Gastroesophageal sphincter (tissue), 4 donors: ENCODE data around the gene MATN1. TPM values are rescaled to one million over a fixed set of nuclear protein-coding genes. Genes with fewer than 3 reads are reported as not detected.

Experiments
- ATAC-seq: fragments of 150-250 bp; one replicate; pipeline ENCODE4 v1.9.1; 2016; ENCODE audit warnings: mild to moderate bottlenecking, moderate library complexity
- H3K27ac ChIP-seq, 4 donors: fragments of 200-600 bp; sonication (generic) in 3 of 4; 1 replicate in 3 of 4; 2 replicates in 1 of 4; pipeline ENCODE4 v1.5.1; 2016 to 2019
- H3K27me3 ChIP-seq: fragments of 200-600 bp; sonication (generic); one replicate; pipeline ENCODE4 v1.5.1; 2019
- H3K36me3 ChIP-seq, 2 donors: fragments of 200-600 bp; sonication (generic); one replicate each; pipeline ENCODE4 v1.5.1; 2019; ENCODE audit warnings: control low read depth in 1 of 2
- H3K4me1 ChIP-seq, 3 donors: fragments of 200-600 bp; sonication (generic); 1 replicate in 2 of 3; 2 replicates in 1 of 3; pipeline ENCODE4 v1.5.1; 2016 to 2019; ENCODE audit warnings: control low read depth in 2 of 3
- H3K4me3 ChIP-seq, 2 donors: fragments of 200-600 bp; sonication (generic); one replicate each; pipeline ENCODE4 v1.5.1; 2019; ENCODE audit warnings: mild to moderate bottlenecking in 1 of 2, moderate library complexity in 1 of 2
- H3K9me3 ChIP-seq, 3 donors: fragments of 200-600 bp; sonication (generic); one replicate each; pipeline ENCODE4 v1.5.1; 2017 to 2019; ENCODE audit warnings: control low read depth in 2 of 3
- EP300 ChIP-seq: sonication (generic); formaldehyde crosslinking; IDR thresholded peaks from one replicate; pipeline ENCODE4 v1.6.1; 2017; ENCODE audit warnings: antibody characterized with exemption, mild to moderate bottlenecking
- POLR2A ChIP-seq, 2 donors: fragments of 450-650 bp; IDR thresholded peaks; one replicate each; pipeline ENCODE4 v1.6.1; 2017; ENCODE audit warnings: antibody characterized with exemption in 2 of 2, mild to moderate bottlenecking in 2 of 2, moderate library complexity in 1 of 2
- POLR2AphosphoS5 ChIP-seq: sonication (generic); formaldehyde crosslinking; IDR thresholded peaks from one replicate; pipeline ENCODE4 v1.6.1; 2017; ENCODE audit warnings: antibody characterized with exemption
- WGBS, 2 donors: methylation state at CpG; one replicate each; pipeline ENCODE4 v1.1.5; 2018; ENCODE audit warnings: low coverage in 1 of 2; 5-methylcytosine and 5-hydroxymethylcytosine counted together
- total RNA-seq, 4 donors: library from RNA; depleted of rRNA; stranded (reverse); fragments of >200 nt; gene quantifications; one replicate each; pipeline ENCODE4 v1.1.0, GENCODE V29; 2016
- TF ChIP-seq, protein P1 (sequence below), 4 experiments: fragments of 200-600 bp in 2 of 4; fragments of 450-650 bp in 2 of 4; sonication (generic) in 1 of 4; IDR thresholded peaks; one replicate each; pipeline ENCODE4 v1.5.1; 2017 to 2019; ENCODE audit warnings: antibody characterized with exemption in 4 of 4, mild to moderate bottlenecking in 2 of 4, moderate library complexity in 2 of 4

MATN1 gene
- total RNA-seq, 4 donors from 2014 or later = not detected

DNA sequence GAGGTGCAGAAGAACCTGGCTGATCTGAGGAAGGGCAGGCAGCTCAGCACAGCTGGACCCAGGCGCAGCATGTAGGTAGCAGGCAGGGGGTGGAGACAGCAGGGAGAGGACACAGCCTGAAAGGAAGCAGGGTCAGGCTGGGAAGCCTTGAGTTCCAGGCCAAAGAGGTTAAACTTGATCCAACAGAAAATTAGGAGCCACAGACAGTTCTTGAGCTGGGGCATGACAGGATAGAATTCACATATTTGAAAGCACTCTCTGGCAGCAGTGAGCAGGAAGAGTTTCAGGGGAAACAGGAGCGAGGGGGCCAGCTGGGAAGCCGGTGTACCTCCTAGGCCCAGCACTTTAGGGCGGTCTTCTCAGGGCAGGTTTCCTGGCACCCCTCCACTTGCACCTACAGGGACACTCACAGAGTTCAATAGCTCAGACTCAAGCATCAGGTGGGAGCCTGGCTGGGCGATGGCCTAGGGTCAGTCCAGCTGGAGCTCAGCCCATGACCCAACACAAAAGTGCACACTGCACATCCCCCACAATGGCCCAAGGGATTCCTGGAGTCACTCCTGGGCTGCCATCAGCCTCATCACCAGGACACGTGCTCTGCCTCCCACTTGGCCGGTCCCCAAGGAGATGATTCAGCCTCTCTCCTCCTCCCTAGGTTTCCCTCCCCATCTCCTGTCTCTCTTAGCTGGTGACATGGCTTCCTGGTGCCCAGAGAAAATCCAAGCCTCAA, 22.7 kb downstream of the MATN1 start:
- Histone ChIP-seq H3K4me3 (no peak overlapping the region), H3K4me1 (peaks cover 0 to 56% (median 14%) of the 10 kb centered on the region in 3 donors), H3K27ac (peak overlapping the region in 1 of 4 donors; percentile 46), H3K27me3 (no peaks in the 10 kb centered on the region), H3K9me3 (no peaks in the 10 kb centered on the region), H3K36me3 (no peaks in the 10 kb centered on the region)
- 36 to 100% methylated on average over 3 to 4 of the region's 7 CpGs for WGBS, 2 donors
- ATAC-seq = peak; percentile 69
- no peak for TF ChIP-seq EP300
- TF ChIP-seq POLR2AphosphoS5 = peak; percentile 42
- no peak for TF ChIP-seq POLR2A (IDR thresholded peaks at IDR 0.05)
- TF ChIP-seq, protein P1, sequence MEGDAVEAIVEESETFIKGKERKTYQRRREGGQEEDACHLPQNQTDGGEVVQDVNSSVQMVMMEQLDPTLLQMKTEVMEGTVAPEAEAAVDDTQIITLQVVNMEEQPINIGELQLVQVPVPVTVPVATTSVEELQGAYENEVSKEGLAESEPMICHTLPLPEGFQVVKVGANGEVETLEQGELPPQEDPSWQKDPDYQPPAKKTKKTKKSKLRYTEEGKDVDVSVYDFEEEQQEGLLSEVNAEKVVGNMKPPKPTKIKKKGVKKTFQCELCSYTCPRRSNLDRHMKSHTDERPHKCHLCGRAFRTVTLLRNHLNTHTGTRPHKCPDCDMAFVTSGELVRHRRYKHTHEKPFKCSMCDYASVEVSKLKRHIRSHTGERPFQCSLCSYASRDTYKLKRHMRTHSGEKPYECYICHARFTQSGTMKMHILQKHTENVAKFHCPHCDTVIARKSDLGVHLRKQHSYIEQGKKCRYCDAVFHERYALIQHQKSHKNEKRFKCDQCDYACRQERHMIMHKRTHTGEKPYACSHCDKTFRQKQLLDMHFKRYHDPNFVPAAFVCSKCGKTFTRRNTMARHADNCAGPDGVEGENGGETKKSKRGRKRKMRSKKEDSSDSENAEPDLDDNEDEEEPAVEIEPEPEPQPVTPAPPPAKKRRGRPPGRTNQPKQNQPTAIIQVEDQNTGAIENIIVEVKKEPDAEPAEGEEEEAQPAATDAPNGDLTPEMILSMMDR (IDR thresholded peaks at IDR 0.05) = no peak

DNA sequence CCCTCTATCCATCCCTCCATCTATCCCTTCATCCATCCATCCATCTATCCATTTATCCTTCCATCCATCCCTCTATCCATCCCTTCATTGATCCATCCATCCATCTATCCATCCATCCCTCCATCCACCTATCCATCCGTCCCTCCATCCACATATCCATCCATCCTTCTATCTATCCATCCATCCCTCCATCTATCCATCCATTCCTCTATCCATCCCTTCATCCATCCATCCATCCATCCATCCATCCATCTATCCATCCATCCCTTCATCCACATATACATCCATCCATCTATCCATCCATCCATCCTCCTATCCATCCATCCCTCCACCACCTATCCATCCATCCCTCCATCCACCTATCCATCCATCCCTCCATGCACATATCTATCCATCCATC, 23.6 kb downstream of the MATN1 start:
- TF ChIP-seq, protein P1 (IDR thresholded peaks at IDR 0.05) = no peak
- TF ChIP-seq POLR2A (IDR thresholded peaks at IDR 0.05) (no peak), EP300 (no peak), POLR2AphosphoS5 (no peak)
- no peaks in the 10 kb centered on the region for H3K27me3 ChIP-seq
- H3K27ac ChIP-seq = no peak overlapping the region
- no peak for ATAC-seq
- H3K4me1 ChIP-seq = peaks cover 0 to 53% (median 12%) of the 10 kb centered on the region in 3 donors
- H3K36me3 ChIP-seq = no peaks in the 10 kb centered on the region
- 84 to 100% methylated on average over 1 of the region's 1 CpG for WGBS, 2 donors
- no peak overlapping the region for H3K4me3 ChIP-seq
- H3K9me3 ChIP-seq = no peaks in the 10 kb centered on the region

DNA sequence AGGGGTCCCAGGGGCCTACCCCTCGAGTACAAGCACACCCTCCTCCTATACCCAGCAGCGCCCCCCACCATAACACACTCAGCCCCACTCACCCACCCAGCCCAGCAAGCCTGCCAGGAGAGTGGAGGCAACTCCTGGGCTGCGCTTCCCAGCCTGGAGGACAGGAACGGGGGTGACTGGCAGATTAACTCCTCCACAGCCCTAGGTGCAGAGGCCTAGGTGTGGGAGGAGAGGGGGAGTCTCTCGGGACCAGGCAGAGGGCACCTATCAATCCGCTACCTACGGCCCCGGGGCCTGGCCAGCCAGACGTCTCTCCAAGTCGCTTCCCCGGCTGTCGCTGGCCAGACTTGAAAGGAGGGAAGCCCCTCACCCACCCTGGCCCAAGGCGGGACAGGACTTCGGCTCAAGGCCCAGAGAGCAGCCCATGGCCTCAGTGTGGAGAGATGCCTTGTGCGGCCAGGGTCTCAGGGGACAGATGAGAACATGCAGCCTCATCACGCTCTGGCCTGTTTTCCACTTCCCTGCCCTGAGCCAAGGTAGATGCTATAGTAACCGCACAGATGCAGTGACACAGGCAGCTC, 24.9 kb downstream of the MATN1 start:
- no peaks in the 10 kb centered on the region for H3K27me3 ChIP-seq

DNA sequence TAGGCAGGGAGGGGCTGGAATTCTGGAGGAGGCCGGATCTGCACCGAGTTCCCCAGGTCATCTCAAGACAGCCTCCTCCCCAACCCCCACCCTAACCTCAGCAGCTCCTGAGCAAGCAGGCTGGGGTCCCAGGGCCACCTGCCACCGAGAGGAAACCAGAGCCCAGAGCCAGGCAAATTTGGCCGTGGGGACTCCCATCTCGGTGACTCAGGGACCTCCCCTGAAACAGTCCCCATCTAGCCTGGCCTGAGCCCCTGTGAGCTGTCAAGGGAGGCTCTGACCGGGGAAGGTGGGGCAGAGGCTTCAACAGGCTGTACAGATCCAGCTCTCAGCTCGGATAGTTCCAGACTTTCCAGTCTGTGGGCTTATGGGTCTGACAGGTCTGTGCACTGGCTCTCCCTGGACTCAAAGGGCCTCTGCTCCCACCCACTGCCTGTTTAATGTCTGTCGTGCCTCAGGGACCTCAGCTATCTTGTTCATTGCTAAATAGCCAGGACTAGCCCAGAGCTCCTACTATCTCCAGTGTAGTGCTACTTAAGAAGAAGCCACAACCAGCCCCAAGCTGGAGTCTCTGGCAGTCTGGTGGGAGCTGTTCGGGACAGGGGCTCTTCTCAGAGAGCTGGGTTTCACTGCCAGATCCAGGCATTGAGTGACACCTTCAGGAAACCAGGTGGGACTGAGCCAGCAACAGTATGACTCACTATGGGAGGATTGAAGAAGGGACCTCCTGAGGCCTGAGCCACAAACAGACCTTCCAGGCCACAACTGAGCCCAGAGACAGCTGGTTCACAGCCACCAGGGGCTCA, 25.6 kb downstream of the MATN1 start:
- peaks cover 0 to 53% (median 6%) of the 10 kb centered on the region in 3 donors for H3K4me1 ChIP-seq
- H3K4me3 ChIP-seq = no peak overlapping the region
- H3K9me3 ChIP-seq = no peaks in the 10 kb centered on the region
- no CpG with 5 or more reads among the region's 9 CpGs for WGBS, 2 donors
- peaks cover 6% of the 10 kb centered on the region for H3K27me3 ChIP-seq
- H3K27ac ChIP-seq = peak overlapping the region in 3 of 4 donors; percentile 35 to 59 (median 47)
- ATAC-seq = peak; percentile 20
- TF ChIP-seq, protein P1 (IDR thresholded peaks at IDR 0.05) = no peak
- TF ChIP-seq POLR2AphosphoS5 = no peak
- no peak for TF ChIP-seq EP300
- no peak for TF ChIP-seq POLR2A (IDR thresholded peaks at IDR 0.05)
- no peaks in the 10 kb centered on the region for H3K36me3 ChIP-seq

More for the DNA sequence above, 24.9 kb downstream of the MATN1 start:
- no peak overlapping the region for H3K4me3 ChIP-seq
- no peaks in the 10 kb centered on the region for H3K9me3 ChIP-seq
- H3K36me3 ChIP-seq = no peaks in the 10 kb centered on the region
- H3K27ac ChIP-seq = peak overlapping the region in 3 of 4 donors; percentile 35 to 59 (median 47)
- no peak for TF ChIP-seq POLR2AphosphoS5
- TF ChIP-seq POLR2A (IDR thresholded peaks at IDR 0.05) = no peak
- TF ChIP-seq, protein P1 (IDR thresholded peaks at IDR 0.05) = no peak
- no peak for TF ChIP-seq EP300
- peaks cover 0 to 53% (median 6%) of the 10 kb centered on the region in 3 donors for H3K4me1 ChIP-seq
- no CpG with 5 or more reads among the region's 17 CpGs for WGBS, 2 donors
- ATAC-seq = no peak
